ENCODE results near the gene STAG1.
"Not testable (repeated sequence)": the region's sequence is repeated elsewhere in the genome, so short reads cannot be mapped to it uniquely, and the experiment has no call there.

The STAG1 gene

GRCh38 chr3:136752172-136752421 is at the start of gene STAG1:
STAG1 (minus strand) TSS chr3:136752378; CDS start chr3:136630898, 121,480 bp downstream.
- in situ Hi-C loops (cut with MboI; ENCODE audit: low sequenced_read_pairs) = loop anchor here (10.0 kb wide), 2 partner anchors 253 to 677 kb away; no protein-coding TSS in a partner anchor

GRCh38 chr3:136801146-136801545 is 49.0 kb upstream of the STAG1 start:
- in situ Hi-C loops (cut with MboI; ENCODE audit: low sequenced_read_pairs) = not testable (repeated sequence)

GRCh38 chr3:136792556-136793330 is 40.6 kb upstream of the STAG1 start:
- in situ Hi-C loops (cut with MboI; ENCODE audit: low sequenced_read_pairs) = no loop called here

GRCh38 chr3:136790786-136791185 is 38.6 kb upstream of the STAG1 start:
- in situ Hi-C loops (cut with MboI; ENCODE audit: low sequenced_read_pairs) = no loop called here

- in situ Hi-C loops (cut with MboI; ENCODE audit: low sequenced_read_pairs) = no loop called here
Measured at GRCh38 chr3:136789976-136790375, 37.8 kb upstream of the STAG1 start.

- in situ Hi-C loops (cut with MboI; ENCODE audit: low sequenced_read_pairs) = no loop called here
Measured at GRCh38 chr3:136788154-136788553, 36.0 kb upstream of the STAG1 start.

- in situ Hi-C loops (cut with MboI; ENCODE audit: low sequenced_read_pairs) = no loop called here
Measured at GRCh38 chr3:136787349-136787748, 35.2 kb upstream of the STAG1 start.

- in situ Hi-C loops (cut with MboI; ENCODE audit: low sequenced_read_pairs) = no loop called here
Measured at GRCh38 chr3:136783708-136784191, 31.6 kb upstream of the STAG1 start.

GRCh38 chr3:136780741-136781140 is 28.6 kb upstream of the STAG1 start:
- in situ Hi-C loops (cut with MboI; ENCODE audit: low sequenced_read_pairs) = no loop called here

GRCh38 chr3:136778865-136779264 is 26.7 kb upstream of the STAG1 start:
- in situ Hi-C loops (cut with MboI; ENCODE audit: low sequenced_read_pairs) = no loop called here

- in situ Hi-C loops (cut with MboI; ENCODE audit: low sequenced_read_pairs) = no loop called here
Measured at GRCh38 chr3:136772709-136773108, 20.5 kb upstream of the STAG1 start.

GRCh38 chr3:136758160-136759102 is 6.3 kb upstream of the STAG1 start:
- in situ Hi-C loops (cut with MboI; ENCODE audit: low sequenced_read_pairs) = loop anchor here (10.0 kb wide), 2 partner anchors 246 to 684 kb away; no protein-coding TSS in a partner anchor

GRCh38 chr3:136755192-136755591 is 3.0 kb upstream of the STAG1 start:
- in situ Hi-C loops (cut with MboI; ENCODE audit: low sequenced_read_pairs) = loop anchor here (10.0 kb wide), 2 partner anchors 250 to 680 kb away; no protein-coding TSS in a partner anchor

- in situ Hi-C loops (cut with MboI; ENCODE audit: low sequenced_read_pairs) = loop anchor here (10.0 kb wide), 2 partner anchors 251 to 679 kb away; no protein-coding TSS in a partner anchor
Measured at GRCh38 chr3:136753326-136753939, 1.3 kb upstream of the STAG1 start.

- in situ Hi-C loops (cut with MboI; ENCODE audit: low sequenced_read_pairs) = loop anchor here (10.0 kb wide), 2 partner anchors 252 to 678 kb away; no protein-coding TSS in a partner anchor
Measured at GRCh38 chr3:136752422-136753325, 496 bp upstream of the STAG1 start.

- in situ Hi-C loops (cut with MboI; ENCODE audit: low sequenced_read_pairs) = loop anchor here (10.0 kb wide), 2 partner anchors 253 to 677 kb away; no protein-coding TSS in a partner anchor
Measured at GRCh38 chr3:136751316-136752171, 634 bp downstream of the STAG1 start.

GRCh38 chr3:136750897-136751315 is 1.3 kb downstream of the STAG1 start:
- in situ Hi-C loops (cut with MboI; ENCODE audit: low sequenced_read_pairs) = loop anchor here (10.0 kb wide), 2 partner anchors 254 to 676 kb away; no protein-coding TSS in a partner anchor

- in situ Hi-C loops (cut with MboI; ENCODE audit: low sequenced_read_pairs) = loop anchor here (10.0 kb wide), 2 partner anchors 254 to 676 kb away; no protein-coding TSS in a partner anchor
Measured at GRCh38 chr3:136750209-136750896, 1.8 kb downstream of the STAG1 start.
